RWPE2 (cell line): ENCODE data around the gene GET4.

ENCODE experiments used
- ATAC-seq: fragments of 200-7000 bp; cut with Tn5 transposase; 3 replicates; pipeline ENCODE4 v1.9.1; 2021; ENCODE audit warnings: low read depth
- DNase-seq: peaks from one replicate; pipeline ENCODE4 v3.0.0-alpha.2; 2020; ENCODE audit warnings: low spot score
- H3K27ac ChIP-seq: fragments of 450-650 bp; 2 replicates; pipeline ENCODE4 v1.5.1; 2017; ENCODE audit warnings: mild to moderate bottlenecking; ENCODE audit not compliant: poor library complexity, severe bottlenecking
- H3K27me3 ChIP-seq: fragments of 250-450 bp; sonication (Bioruptor Pico); 2 replicates; pipeline ENCODE4 v1.5.1; 2021; ENCODE audit warnings: mild to moderate bottlenecking, moderate library complexity; ENCODE audit not compliant: insufficient read depth, poor library complexity, severe bottlenecking
- H3K36me3 ChIP-seq: fragments of 250-450 bp; sonication (Bioruptor Pico); 2 replicates; pipeline ENCODE4 v1.5.1; 2020; ENCODE audit warnings: low read depth, mild to moderate bottlenecking, moderate library complexity
- H3K4me1 ChIP-seq: fragments of 250-450 bp; sonication (Bioruptor Pico); 2 replicates; pipeline ENCODE4 v1.5.1; 2021; ENCODE audit warnings: mild to moderate bottlenecking, moderate library complexity; ENCODE audit not compliant: insufficient read depth, poor library complexity, severe bottlenecking
- H3K4me3 ChIP-seq: fragments of 250-450 bp; sonication (Bioruptor Pico); 2 replicates; pipeline ENCODE4 v1.5.1; 2021; ENCODE audit warnings: mild to moderate bottlenecking, moderate library complexity; ENCODE audit not compliant: severe bottlenecking
- H3K9me3 ChIP-seq: fragments of 250-450 bp; sonication (Bioruptor Pico); 2 replicates; pipeline ENCODE4 v1.5.1; 2021; ENCODE audit warnings: mild to moderate bottlenecking, moderate library complexity; ENCODE audit not compliant: severe bottlenecking
- TF ChIP-seq, protein P1 (sequence below): fragments of 450-650 bp; IDR thresholded peaks from one replicate; pipeline ENCODE4 v1.5.1; 2017; ENCODE audit warnings: mild to moderate bottlenecking, moderate library complexity; ENCODE audit not compliant: poor library complexity, severe bottlenecking

The GET4 gene

DNA sequence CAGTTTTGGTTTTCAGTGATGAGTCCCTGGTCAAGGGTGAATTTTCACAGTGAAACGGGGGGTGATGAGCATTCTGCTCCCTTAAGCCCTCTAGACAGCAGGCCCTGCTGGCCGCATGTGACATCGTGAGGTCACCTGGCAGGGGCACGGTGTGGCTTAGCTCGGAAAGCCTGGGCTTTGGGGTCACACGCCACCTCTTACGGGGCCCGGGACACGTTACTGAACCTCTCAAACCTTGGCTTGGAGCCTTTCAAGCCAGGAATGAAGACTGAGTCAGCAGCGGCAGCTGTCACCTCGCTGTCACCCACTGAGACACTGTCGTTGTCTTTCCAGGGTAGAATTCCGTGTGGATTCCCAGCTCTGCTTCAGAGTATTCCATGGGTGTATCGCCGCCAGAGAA is 4.1 kb downstream of the GET4 start:
- H3K27ac ChIP-seq: no peak overlapping the region
- peaks cover 23% of the 10 kb centered on the region for H3K36me3 ChIP-seq
- H3K27me3 ChIP-seq: no peaks in the 10 kb centered on the region
- H3K4me1 ChIP-seq: peaks cover 2% of the 10 kb centered on the region
- TF ChIP-seq, protein P1, sequence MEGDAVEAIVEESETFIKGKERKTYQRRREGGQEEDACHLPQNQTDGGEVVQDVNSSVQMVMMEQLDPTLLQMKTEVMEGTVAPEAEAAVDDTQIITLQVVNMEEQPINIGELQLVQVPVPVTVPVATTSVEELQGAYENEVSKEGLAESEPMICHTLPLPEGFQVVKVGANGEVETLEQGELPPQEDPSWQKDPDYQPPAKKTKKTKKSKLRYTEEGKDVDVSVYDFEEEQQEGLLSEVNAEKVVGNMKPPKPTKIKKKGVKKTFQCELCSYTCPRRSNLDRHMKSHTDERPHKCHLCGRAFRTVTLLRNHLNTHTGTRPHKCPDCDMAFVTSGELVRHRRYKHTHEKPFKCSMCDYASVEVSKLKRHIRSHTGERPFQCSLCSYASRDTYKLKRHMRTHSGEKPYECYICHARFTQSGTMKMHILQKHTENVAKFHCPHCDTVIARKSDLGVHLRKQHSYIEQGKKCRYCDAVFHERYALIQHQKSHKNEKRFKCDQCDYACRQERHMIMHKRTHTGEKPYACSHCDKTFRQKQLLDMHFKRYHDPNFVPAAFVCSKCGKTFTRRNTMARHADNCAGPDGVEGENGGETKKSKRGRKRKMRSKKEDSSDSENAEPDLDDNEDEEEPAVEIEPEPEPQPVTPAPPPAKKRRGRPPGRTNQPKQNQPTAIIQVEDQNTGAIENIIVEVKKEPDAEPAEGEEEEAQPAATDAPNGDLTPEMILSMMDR: no peak
- no peak for DNase-seq
- no peaks in the 10 kb centered on the region for H3K9me3 ChIP-seq
- ATAC-seq: no peak
- H3K4me3 ChIP-seq: no peak overlapping the region

DNA sequence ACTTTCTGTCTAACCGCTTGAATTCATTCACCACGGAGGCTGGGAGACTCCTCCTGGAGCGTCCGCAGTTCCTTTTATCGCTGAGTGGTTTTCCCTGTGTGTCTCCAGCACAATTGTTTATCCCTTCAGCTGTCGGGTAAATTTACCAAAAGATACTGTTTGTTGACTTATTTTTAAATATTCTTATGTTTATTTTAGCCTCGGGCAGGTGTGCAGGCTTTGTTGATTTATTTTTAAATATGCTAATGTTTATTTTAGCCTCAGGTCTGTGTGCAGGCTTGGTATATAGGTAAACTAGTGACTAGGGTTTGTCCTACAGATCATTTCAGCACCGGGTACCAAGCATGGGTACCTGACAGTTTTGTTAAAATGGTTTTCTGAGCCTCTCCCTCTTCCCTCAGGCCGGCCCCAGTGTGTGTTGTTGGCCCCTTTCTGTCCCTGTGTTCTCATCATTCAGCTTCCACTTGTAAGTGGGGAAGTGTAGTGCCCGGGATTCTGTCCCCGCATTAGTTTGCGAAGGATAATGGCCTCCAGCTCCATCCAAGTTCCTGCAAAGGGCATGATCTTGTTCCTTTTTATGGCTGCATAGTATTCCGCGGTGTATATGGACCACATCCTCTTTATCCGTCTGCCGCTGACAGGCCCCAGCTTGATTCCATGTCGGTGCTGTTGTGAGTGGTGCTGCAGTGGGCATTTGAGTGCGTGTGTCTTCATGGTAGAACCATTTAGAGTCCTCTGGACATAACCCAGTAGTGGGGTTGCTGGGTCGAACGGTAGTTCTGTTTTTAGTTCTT is 5.3 kb downstream of the GET4 start:
- peaks cover 2% of the 10 kb centered on the region for H3K4me1 ChIP-seq
- peaks cover 26% of the 10 kb centered on the region for H3K36me3 ChIP-seq
- H3K4me3 ChIP-seq: no peak overlapping the region
- H3K9me3 ChIP-seq: no peaks in the 10 kb centered on the region
- no peak overlapping the region for H3K27ac ChIP-seq
- TF ChIP-seq, protein P1: no peak
- ATAC-seq: no peak
- peak; percentile 9 for DNase-seq
- no peaks in the 10 kb centered on the region for H3K27me3 ChIP-seq

DNA sequence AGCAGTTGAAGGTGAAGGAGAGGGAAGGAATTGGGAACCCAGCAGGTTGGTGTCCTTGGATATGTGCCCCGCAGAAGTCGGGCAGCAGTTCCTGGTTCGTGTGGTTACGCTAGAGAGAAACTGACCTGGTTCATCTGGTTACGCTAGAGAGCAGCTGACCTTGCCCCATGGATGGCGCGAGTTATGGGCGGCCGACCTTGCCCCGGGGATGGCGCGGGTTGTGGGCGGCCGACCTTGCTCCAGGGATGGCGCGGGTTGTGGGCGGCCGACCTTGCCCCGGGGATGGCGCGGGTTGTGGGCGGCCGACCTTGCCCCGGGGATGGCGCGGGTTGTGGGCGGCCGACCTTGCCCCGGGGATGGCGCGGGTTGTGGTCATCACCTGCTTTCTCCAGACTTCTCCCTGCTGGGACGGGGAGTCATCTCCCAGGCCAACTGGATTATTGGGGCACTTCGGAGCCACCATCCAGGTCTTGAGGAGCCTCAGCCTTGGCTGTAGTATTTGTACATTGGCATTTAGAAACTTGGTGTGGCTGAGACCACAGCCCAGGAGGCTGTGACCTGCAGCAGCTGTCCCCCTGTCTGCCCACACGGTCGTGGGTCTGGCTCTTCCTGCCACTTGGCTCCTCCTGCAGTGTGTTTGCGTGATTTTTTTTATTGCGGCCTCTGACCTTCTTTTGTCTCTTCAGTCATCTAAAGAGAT is 6.1 kb downstream of the GET4 start:
- no peak for ATAC-seq
- TF ChIP-seq, protein P1: no peak
- Histone ChIP-seq H3K9me3 (no peaks in the 10 kb centered on the region), H3K27me3 (no peaks in the 10 kb centered on the region), H3K4me3 (no peak overlapping the region), H3K4me1 (peaks cover 2% of the 10 kb centered on the region), H3K36me3 (peaks cover 34% of the 10 kb centered on the region), H3K27ac (no peak overlapping the region)
- peak; percentile 34 for DNase-seq

DNA sequence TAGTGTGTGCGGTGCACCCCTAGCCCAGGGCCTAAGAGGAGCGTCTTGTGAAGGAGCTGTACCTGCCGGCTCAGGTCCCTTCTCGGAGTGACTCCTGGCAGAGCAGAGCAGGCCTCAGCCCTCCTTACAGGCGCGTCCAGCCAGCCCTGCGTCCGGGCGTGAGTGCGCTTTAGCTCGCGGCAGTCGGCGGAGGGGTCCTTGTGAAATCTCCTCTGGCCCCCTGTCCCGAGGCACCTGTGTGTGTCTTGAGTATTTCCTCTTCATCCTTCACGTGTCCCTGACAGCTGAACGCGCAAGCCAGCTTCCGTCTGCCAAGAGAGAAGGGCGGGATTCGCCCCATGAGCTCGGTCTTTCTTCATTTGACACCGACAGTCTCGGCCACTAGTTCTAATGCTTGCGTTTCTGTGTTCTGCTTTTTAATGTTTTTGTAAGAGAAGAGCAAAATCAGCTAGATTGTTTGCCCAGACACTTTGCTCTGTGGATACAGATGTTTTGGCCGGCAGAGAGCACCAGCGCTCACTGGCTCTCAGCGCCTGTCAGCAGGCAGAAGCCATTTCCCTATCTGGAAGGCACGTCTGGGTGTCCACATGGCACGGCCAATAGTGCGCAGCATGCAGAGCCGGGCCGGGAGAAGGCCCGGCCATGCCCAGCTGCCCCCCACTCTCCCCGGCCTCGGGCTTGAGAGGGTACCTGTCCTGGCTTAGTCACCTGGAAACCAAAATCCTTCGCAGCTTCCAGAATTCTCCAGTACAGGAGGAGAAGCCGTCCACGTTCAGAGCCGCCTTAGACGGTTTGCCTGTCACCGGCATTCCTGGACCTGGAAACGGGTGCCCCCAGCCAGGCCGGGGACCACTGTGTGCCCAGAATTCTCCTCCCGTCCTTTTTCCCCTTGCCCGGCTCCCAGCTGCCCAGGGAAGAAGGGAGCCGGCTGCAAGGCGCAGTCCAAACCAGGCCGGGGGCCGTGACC is 7.0 kb downstream of the GET4 start:
- Histone ChIP-seq H3K4me3 (no peak overlapping the region), H3K36me3 (peaks cover 38% of the 10 kb centered on the region), H3K27me3 (no peaks in the 10 kb centered on the region), H3K9me3 (no peaks in the 10 kb centered on the region), H3K27ac (no peak overlapping the region), H3K4me1 (peaks cover under 1% of the 10 kb centered on the region)
- DNase-seq (peak; percentile 51), ATAC-seq (no peak)
- TF ChIP-seq, protein P1: no peak
